Measurements from ENCODE around the gene PTPRT.
"Not testable (repeated sequence)": the region's sequence is repeated elsewhere in the genome, so short reads cannot be mapped to it uniquely, and the experiment has no call there.

Gene PTPRT

GRCh38 chr20:42907730-42908129 lies 282.0 kb downstream of the PTPRT start:
- H3K4me3 ChIP-seq (ENCODE audit: low read length in 2 of 2): no peak overlapping the region
- no peaks in the 10 kb centered on the region for H3K27me3 ChIP-seq (ENCODE audit: control insufficient read depth in 2 of 2, insufficient read depth in 2 of 2, low read length in 2 of 2)
- no peak overlapping the region for H3K27ac ChIP-seq (ENCODE audit: low read depth in 2 of 2, low read length in 2 of 2)
- no peaks in the 10 kb centered on the region for H3K4me1 ChIP-seq (ENCODE audit: control insufficient read depth in 2 of 2, insufficient read depth in 2 of 2, low read length in 2 of 2)
- no peaks in the 10 kb centered on the region for H3K36me3 ChIP-seq (ENCODE audit: control insufficient read depth in 2 of 2, insufficient read depth in 2 of 2, low read length in 2 of 2)
- H3K9ac ChIP-seq (ENCODE audit: low read depth in 1 of 2, low read length in 2 of 2): no peak overlapping the region
- no peaks in the 10 kb centered on the region for H3K9me3 ChIP-seq (ENCODE audit: control insufficient read depth in 2 of 2, low read length in 2 of 2)

GRCh38 chr20:42906120-42906519 lies 283.6 kb downstream of the PTPRT start:
- Histone ChIP-seq H3K9ac (ENCODE audit: low read depth in 1 of 2, low read length in 2 of 2) (no peak overlapping the region), H3K36me3 (ENCODE audit: control insufficient read depth in 2 of 2, insufficient read depth in 2 of 2, low read length in 2 of 2) (no peaks in the 10 kb centered on the region), H3K9me3 (ENCODE audit: control insufficient read depth in 2 of 2, low read length in 2 of 2) (no peaks in the 10 kb centered on the region), H3K27me3 (ENCODE audit: control insufficient read depth in 2 of 2, insufficient read depth in 2 of 2, low read length in 2 of 2) (no peaks in the 10 kb centered on the region), H3K4me3 (ENCODE audit: low read length in 2 of 2) (no peak overlapping the region), H3K27ac (ENCODE audit: low read depth in 2 of 2, low read length in 2 of 2) (no peak overlapping the region), H3K4me1 (ENCODE audit: control insufficient read depth in 2 of 2, insufficient read depth in 2 of 2, low read length in 2 of 2) (no peaks in the 10 kb centered on the region)

- H3K9me3 ChIP-seq (ENCODE audit: control insufficient read depth in 2 of 2, low read length in 2 of 2): no peaks in the 10 kb centered on the region
- H3K9ac ChIP-seq (ENCODE audit: low read depth in 1 of 2, low read length in 2 of 2): no peak overlapping the region
- H3K27ac ChIP-seq (ENCODE audit: low read depth in 2 of 2, low read length in 2 of 2): no peak overlapping the region
- H3K36me3 ChIP-seq (ENCODE audit: control insufficient read depth in 2 of 2, insufficient read depth in 2 of 2, low read length in 2 of 2): no peaks in the 10 kb centered on the region
- H3K27me3 ChIP-seq (ENCODE audit: control insufficient read depth in 2 of 2, insufficient read depth in 2 of 2, low read length in 2 of 2): no peaks in the 10 kb centered on the region
- no peaks in the 10 kb centered on the region for H3K4me1 ChIP-seq (ENCODE audit: control insufficient read depth in 2 of 2, insufficient read depth in 2 of 2, low read length in 2 of 2)
- no peak overlapping the region for H3K4me3 ChIP-seq (ENCODE audit: low read length in 2 of 2)
Observed at GRCh38 chr20:42902509-42902908, 287.2 kb downstream of the PTPRT start.

GRCh38 chr20:42901689-42902440 lies 287.8 kb downstream of the PTPRT start:
- H3K27ac ChIP-seq (ENCODE audit: low read depth in 2 of 2, low read length in 2 of 2): no peak overlapping the region
- H3K9me3 ChIP-seq (ENCODE audit: control insufficient read depth in 2 of 2, low read length in 2 of 2): no peaks in the 10 kb centered on the region
- no peak overlapping the region for H3K4me3 ChIP-seq (ENCODE audit: low read length in 2 of 2)
- H3K36me3 ChIP-seq (ENCODE audit: control insufficient read depth in 2 of 2, insufficient read depth in 2 of 2, low read length in 2 of 2): no peaks in the 10 kb centered on the region
- H3K9ac ChIP-seq (ENCODE audit: low read depth in 1 of 2, low read length in 2 of 2): no peak overlapping the region
- H3K4me1 ChIP-seq (ENCODE audit: control insufficient read depth in 2 of 2, insufficient read depth in 2 of 2, low read length in 2 of 2): no peaks in the 10 kb centered on the region
- no peaks in the 10 kb centered on the region for H3K27me3 ChIP-seq (ENCODE audit: control insufficient read depth in 2 of 2, insufficient read depth in 2 of 2, low read length in 2 of 2)

GRCh38 chr20:42900764-42901163 lies 288.9 kb downstream of the PTPRT start:
- not testable (repeated sequence) for H3K36me3 ChIP-seq (ENCODE audit: control insufficient read depth in 2 of 2, insufficient read depth in 2 of 2, low read length in 2 of 2); H3K4me3 ChIP-seq (ENCODE audit: low read length in 2 of 2); H3K9me3 ChIP-seq (ENCODE audit: control insufficient read depth in 2 of 2, low read length in 2 of 2); H3K27me3 ChIP-seq (ENCODE audit: control insufficient read depth in 2 of 2, insufficient read depth in 2 of 2, low read length in 2 of 2); H3K4me1 ChIP-seq (ENCODE audit: control insufficient read depth in 2 of 2, insufficient read depth in 2 of 2, low read length in 2 of 2); H3K9ac ChIP-seq (ENCODE audit: low read depth in 1 of 2, low read length in 2 of 2); H3K27ac ChIP-seq (ENCODE audit: low read depth in 2 of 2, low read length in 2 of 2)

GRCh38 chr20:42895020-42895419 lies 294.7 kb downstream of the PTPRT start:
- Histone ChIP-seq H3K36me3 (ENCODE audit: control insufficient read depth in 2 of 2, insufficient read depth in 2 of 2, low read length in 2 of 2) (no peaks in the 10 kb centered on the region), H3K27ac (ENCODE audit: low read depth in 2 of 2, low read length in 2 of 2) (no peak overlapping the region), H3K9ac (ENCODE audit: low read depth in 1 of 2, low read length in 2 of 2) (no peak overlapping the region), H3K4me3 (ENCODE audit: low read length in 2 of 2) (no peak overlapping the region), H3K9me3 (ENCODE audit: control insufficient read depth in 2 of 2, low read length in 2 of 2) (no peaks in the 10 kb centered on the region), H3K4me1 (ENCODE audit: control insufficient read depth in 2 of 2, insufficient read depth in 2 of 2, low read length in 2 of 2) (no peaks in the 10 kb centered on the region), H3K27me3 (ENCODE audit: control insufficient read depth in 2 of 2, insufficient read depth in 2 of 2, low read length in 2 of 2) (no peaks in the 10 kb centered on the region)

GRCh38 chr20:42894483-42894882 lies 295.2 kb downstream of the PTPRT start:
- no peaks in the 10 kb centered on the region for H3K27me3 ChIP-seq (ENCODE audit: control insufficient read depth in 2 of 2, insufficient read depth in 2 of 2, low read length in 2 of 2)
- H3K9me3 ChIP-seq (ENCODE audit: control insufficient read depth in 2 of 2, low read length in 2 of 2): no peaks in the 10 kb centered on the region
- no peak overlapping the region for H3K4me3 ChIP-seq (ENCODE audit: low read length in 2 of 2)
- no peaks in the 10 kb centered on the region for H3K36me3 ChIP-seq (ENCODE audit: control insufficient read depth in 2 of 2, insufficient read depth in 2 of 2, low read length in 2 of 2)
- no peak overlapping the region for H3K9ac ChIP-seq (ENCODE audit: low read depth in 1 of 2, low read length in 2 of 2)
- H3K27ac ChIP-seq (ENCODE audit: low read depth in 2 of 2, low read length in 2 of 2): no peak overlapping the region
- H3K4me1 ChIP-seq (ENCODE audit: control insufficient read depth in 2 of 2, insufficient read depth in 2 of 2, low read length in 2 of 2): no peaks in the 10 kb centered on the region

GRCh38 chr20:42889517-42889916 lies 300.2 kb downstream of the PTPRT start:
- H3K36me3 ChIP-seq (ENCODE audit: control insufficient read depth in 2 of 2, insufficient read depth in 2 of 2, low read length in 2 of 2): no peaks in the 10 kb centered on the region
- H3K27ac ChIP-seq (ENCODE audit: low read depth in 2 of 2, low read length in 2 of 2): no peak overlapping the region
- no peak overlapping the region for H3K4me3 ChIP-seq (ENCODE audit: low read length in 2 of 2)
- H3K27me3 ChIP-seq (ENCODE audit: control insufficient read depth in 2 of 2, insufficient read depth in 2 of 2, low read length in 2 of 2): no peaks in the 10 kb centered on the region
- no peaks in the 10 kb centered on the region for H3K4me1 ChIP-seq (ENCODE audit: control insufficient read depth in 2 of 2, insufficient read depth in 2 of 2, low read length in 2 of 2)
- H3K9me3 ChIP-seq (ENCODE audit: control insufficient read depth in 2 of 2, low read length in 2 of 2): no peaks in the 10 kb centered on the region
- H3K9ac ChIP-seq (ENCODE audit: low read depth in 1 of 2, low read length in 2 of 2): no peak overlapping the region

GRCh38 chr20:42887281-42887680 lies 302.4 kb downstream of the PTPRT start:
- no peaks in the 10 kb centered on the region for H3K27me3 ChIP-seq (ENCODE audit: control insufficient read depth in 2 of 2, insufficient read depth in 2 of 2, low read length in 2 of 2)
- H3K4me3 ChIP-seq (ENCODE audit: low read length in 2 of 2): no peak overlapping the region
- no peak overlapping the region for H3K27ac ChIP-seq (ENCODE audit: low read depth in 2 of 2, low read length in 2 of 2)
- no peaks in the 10 kb centered on the region for H3K4me1 ChIP-seq (ENCODE audit: control insufficient read depth in 2 of 2, insufficient read depth in 2 of 2, low read length in 2 of 2)
- H3K9ac ChIP-seq (ENCODE audit: low read depth in 1 of 2, low read length in 2 of 2): no peak overlapping the region
- no peaks in the 10 kb centered on the region for H3K9me3 ChIP-seq (ENCODE audit: control insufficient read depth in 2 of 2, low read length in 2 of 2)
- no peaks in the 10 kb centered on the region for H3K36me3 ChIP-seq (ENCODE audit: control insufficient read depth in 2 of 2, insufficient read depth in 2 of 2, low read length in 2 of 2)

GRCh38 chr20:42886801-42887200 lies 302.9 kb downstream of the PTPRT start:
- Histone ChIP-seq H3K4me3 (ENCODE audit: low read length in 2 of 2) (no peak overlapping the region), H3K27ac (ENCODE audit: low read depth in 2 of 2, low read length in 2 of 2) (no peak overlapping the region), H3K9ac (ENCODE audit: low read depth in 1 of 2, low read length in 2 of 2) (no peak overlapping the region), H3K27me3 (ENCODE audit: control insufficient read depth in 2 of 2, insufficient read depth in 2 of 2, low read length in 2 of 2) (no peaks in the 10 kb centered on the region), H3K36me3 (ENCODE audit: control insufficient read depth in 2 of 2, insufficient read depth in 2 of 2, low read length in 2 of 2) (no peaks in the 10 kb centered on the region), H3K9me3 (ENCODE audit: control insufficient read depth in 2 of 2, low read length in 2 of 2) (no peaks in the 10 kb centered on the region), H3K4me1 (ENCODE audit: control insufficient read depth in 2 of 2, insufficient read depth in 2 of 2, low read length in 2 of 2) (no peaks in the 10 kb centered on the region)
